Peyer's patch (tissue), 4 donors: ENCODE measurements around the gene PXDN.

Experiments
- CTCF ChIP-seq, 6 experiments: fragments of 450-650 bp in 4 of 6; fragments of 200-600 bp in 2 of 6; sonication (generic) in 1 of 6; IDR thresholded peaks; one replicate each; pipeline ENCODE4 v1.5.1; 2017 to 2019; ENCODE audit warnings: antibody characterized with exemption in 6 of 6, mild to moderate bottlenecking in 3 of 6, moderate library complexity in 1 of 6
- POLR2A ChIP-seq, 2 donors: fragments of 450-650 bp; IDR thresholded peaks; one replicate each; pipeline ENCODE4 v1.5.1; 2017; ENCODE audit warnings: antibody characterized with exemption in 2 of 2, mild to moderate bottlenecking in 2 of 2, moderate library complexity in 2 of 2

GRCh38 chr2:1727796-1728474, 16.4 kb downstream of the PXDN start:
- TF ChIP-seq CTCF (IDR thresholded peaks at IDR 0.05) = no peak
- no peak for TF ChIP-seq POLR2A (IDR thresholded peaks at IDR 0.05)
